Measurements from ENCODE around the gene DDX39B.
"Not testable (repeated sequence)": the region's sequence is repeated elsewhere in the genome, so short reads cannot be mapped to it uniquely, and the experiment has no call there.

Gene DDX39B

DNA sequence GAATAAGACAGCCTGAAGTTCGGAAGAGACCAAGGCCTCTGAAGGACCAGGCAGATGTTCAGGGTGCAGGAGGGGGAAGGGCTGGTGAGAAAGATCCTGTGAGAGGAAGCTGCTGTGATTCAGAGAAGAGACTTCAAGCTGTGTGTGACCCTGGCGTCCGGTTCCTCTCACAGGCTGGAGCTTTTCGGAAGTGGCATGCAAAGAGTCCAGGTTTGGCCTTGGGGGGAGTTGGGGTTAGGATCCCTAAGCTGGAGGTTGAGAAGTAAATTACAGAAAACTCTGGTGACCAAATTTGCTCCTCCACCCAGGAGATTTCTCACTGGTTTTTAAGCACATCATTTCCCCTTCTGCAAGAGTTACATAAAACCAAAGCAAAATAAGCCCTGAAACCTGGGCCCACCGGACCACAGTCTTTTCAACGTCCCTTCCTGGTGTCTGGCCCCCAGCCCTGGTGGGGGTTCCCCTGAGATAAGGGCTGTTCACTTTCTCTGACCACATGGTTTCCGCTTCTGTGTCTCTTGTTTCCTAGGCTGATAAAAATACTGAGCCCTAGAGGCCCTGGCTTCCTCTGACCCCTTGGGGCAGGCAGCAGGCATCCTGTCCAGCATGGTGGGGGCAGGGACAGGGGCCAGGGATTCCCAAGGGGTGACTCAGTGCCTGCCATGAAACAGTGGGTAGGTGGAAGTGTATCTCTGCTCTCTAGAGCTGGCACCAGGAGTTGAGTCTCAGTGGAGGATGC lies 18.3 kb upstream of the DDX39B start:
- H3K27ac ChIP-seq: no peak overlapping the region
- no peak for TF ChIP-seq ZFX (IDR thresholded peaks at IDR 0.05; ENCODE audit: borderline replicate concordance)
- TF ChIP-seq, protein P1, sequence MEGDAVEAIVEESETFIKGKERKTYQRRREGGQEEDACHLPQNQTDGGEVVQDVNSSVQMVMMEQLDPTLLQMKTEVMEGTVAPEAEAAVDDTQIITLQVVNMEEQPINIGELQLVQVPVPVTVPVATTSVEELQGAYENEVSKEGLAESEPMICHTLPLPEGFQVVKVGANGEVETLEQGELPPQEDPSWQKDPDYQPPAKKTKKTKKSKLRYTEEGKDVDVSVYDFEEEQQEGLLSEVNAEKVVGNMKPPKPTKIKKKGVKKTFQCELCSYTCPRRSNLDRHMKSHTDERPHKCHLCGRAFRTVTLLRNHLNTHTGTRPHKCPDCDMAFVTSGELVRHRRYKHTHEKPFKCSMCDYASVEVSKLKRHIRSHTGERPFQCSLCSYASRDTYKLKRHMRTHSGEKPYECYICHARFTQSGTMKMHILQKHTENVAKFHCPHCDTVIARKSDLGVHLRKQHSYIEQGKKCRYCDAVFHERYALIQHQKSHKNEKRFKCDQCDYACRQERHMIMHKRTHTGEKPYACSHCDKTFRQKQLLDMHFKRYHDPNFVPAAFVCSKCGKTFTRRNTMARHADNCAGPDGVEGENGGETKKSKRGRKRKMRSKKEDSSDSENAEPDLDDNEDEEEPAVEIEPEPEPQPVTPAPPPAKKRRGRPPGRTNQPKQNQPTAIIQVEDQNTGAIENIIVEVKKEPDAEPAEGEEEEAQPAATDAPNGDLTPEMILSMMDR (IDR thresholded peaks at IDR 0.05): no peak

DNA sequence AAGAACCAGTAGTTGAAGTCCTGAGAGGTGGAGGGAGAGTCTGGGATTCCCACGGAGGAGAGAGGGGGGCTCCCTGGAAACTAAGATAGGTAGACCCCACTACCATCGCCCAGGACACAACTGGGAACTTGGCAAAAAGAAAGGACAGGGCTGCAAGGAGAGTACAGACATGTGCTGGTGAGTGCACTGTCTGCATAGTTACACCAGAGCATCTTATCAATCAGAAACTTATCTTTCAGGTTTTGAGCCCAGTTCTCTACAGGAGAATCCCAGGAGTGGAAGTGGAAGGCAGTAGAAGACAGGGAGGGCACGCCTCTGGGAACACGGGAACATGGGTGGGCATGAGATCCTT lies 17.8 kb upstream of the DDX39B start:
- H3K27ac ChIP-seq: no peak overlapping the region
- TF ChIP-seq, protein P1 (IDR thresholded peaks at IDR 0.05): no peak
- no peak for TF ChIP-seq ZFX (IDR thresholded peaks at IDR 0.05; ENCODE audit: borderline replicate concordance)

DNA sequence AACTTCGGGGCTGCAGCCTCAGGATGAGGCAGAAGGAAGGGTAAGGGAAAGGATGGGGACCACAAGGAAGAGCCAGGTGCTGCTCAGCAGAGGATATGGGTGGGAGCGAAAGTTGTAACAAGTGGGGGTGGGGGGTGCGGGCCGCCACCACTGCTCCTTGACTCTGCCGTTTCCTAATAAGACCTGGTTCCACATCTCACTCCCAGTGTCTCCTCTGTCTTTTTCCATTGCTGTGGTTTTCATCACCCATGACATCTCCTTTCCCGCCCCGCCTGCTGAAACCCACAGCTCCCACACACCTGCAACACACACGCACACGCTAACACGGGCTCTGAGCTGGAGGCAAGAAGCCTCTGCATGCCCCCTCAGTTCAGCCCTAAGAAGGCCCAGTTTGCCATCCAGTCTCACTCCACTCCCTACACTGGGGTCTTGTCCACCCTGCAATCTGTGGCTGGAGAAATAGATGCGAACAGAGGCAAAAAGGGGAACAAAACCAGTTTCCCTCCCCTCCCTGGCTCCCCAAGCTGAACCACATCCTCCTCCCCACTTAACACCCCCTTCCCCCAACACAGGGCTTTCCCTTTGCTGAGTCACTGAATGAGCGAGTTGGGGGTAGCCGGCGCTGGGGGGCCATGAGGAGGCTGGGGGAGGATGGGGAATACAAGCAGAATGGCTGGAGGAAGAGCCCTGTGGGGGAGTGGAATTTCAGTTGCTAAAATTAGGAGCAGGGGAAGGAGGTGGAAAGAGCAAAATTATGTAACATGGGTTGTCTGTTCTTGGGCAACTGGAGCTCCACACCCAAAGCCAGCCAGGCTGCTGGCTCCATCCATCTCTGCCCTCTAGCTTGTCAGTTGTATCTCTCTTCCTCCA lies 17.1 kb upstream of the DDX39B start:
- TF ChIP-seq, protein P1 (IDR thresholded peaks at IDR 0.05): no peak
- TF ChIP-seq ZFX (IDR thresholded peaks at IDR 0.05; ENCODE audit: borderline replicate concordance): no peak
- H3K27ac ChIP-seq: no peak overlapping the region

DNA sequence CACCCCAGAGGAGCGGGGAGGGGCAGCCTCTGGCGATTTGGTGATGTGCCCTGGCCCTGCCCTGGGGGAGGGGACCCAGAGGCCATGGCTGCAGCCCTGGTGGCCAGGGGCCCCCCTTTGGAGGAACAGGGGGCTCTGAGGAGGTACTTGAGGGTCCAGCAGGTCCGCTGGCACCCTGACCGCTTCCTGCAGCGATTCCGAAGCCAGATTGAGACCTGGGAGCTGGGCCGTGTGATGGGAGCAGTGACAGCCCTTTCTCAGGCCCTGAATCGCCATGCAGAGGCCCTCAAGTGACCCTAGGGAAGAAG lies 16.5 kb upstream of the DDX39B start:
- no peak for TF ChIP-seq ZFX (IDR thresholded peaks at IDR 0.05; ENCODE audit: borderline replicate concordance)
- TF ChIP-seq, protein P1 (IDR thresholded peaks at IDR 0.05): no peak
- no peak overlapping the region for H3K27ac ChIP-seq

DNA sequence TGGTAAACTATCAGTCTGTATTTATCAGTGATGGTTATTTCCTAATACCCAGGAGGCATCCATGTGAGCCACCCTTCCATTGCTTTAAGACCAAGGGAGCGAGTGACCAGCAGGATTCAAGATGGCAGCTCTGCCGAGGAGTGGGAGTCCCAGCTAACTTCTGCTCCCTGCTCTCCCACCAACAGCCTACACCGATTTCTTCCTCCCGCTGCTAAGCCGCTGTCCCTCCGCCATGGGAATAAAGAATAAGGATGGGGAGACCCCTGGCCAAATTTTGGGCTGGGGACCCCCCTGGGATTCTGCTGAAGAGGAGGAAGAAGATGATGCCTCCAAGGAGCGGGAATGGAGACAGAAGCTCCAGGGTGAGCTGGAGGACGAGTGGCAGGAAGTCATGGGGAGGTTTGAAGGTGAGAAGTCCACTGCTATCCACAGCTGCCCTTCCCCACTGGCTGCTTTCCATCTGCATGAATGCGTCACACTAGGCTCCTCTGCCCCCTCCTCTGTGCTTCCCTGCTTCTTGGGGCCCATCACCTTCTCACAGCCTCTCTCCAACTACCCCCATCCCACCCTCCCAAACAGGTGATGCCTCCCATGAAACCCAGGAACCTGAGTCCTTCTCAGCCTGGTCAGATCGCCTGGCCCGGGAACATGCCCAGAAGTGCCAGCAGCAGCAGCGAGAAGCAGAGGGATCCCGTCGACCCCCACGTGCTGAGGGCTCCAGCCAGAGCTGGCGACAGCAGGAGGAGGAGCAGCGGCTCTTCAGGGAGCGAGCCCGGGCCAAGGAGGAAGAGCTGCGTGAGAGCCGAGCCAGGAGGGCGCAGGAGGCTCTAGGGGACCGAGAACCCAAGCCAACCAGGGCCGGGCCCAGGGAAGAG lies 15.9 kb upstream of the DDX39B start:
- no peak overlapping the region for H3K27ac ChIP-seq
- TF ChIP-seq, protein P1 (IDR thresholded peaks at IDR 0.05): no peak
- TF ChIP-seq ZFX (IDR thresholded peaks at IDR 0.05; ENCODE audit: borderline replicate concordance): no peak

DNA sequence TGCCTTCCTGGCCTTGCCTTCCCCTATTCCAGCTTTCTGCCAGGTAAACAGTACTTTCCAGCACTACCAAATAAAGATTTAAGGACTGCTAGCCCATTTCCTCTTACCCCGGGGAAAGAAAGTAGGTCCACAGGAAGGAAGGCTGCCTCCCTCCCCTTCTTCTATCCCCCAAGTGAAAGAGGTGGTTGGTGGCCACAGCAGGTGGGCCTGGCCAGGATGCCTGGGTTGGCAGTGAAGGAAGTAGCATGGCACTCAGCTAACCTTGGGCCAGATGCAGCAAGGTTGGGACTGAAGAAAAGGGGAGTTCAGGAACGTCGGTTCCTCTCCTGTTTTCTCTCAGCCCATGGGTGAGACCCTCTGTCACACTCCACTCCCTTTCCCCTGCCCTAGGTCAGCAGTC lies 14.5 kb upstream of the DDX39B start:
- no peak overlapping the region for H3K27ac ChIP-seq
- no peak for TF ChIP-seq ZFX (IDR thresholded peaks at IDR 0.05; ENCODE audit: borderline replicate concordance)
- TF ChIP-seq, protein P1 (IDR thresholded peaks at IDR 0.05): no peak

DNA sequence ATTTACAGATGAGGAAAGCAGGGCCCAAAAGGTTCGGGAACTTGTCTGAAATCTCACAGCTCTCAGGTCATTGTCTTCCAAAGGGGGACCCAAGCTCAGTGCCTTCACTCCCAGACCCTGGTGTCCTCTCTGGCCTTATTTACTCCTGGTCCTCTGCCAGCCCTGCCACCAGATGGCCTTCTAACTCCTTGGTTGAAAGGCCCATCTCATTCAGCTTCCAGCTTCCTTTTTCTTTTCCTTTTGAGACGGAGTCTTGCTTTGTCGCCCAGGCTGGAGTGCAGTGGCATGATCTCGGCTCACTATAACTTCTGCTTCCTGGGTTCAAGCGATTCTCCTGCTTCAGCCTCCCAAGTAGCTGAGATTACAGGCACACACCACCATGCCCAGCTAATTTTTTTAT lies 9.6 kb upstream of the DDX39B start:
- H3K27ac ChIP-seq: not testable (repeated sequence)
